Activated CD4-positive, alpha-beta T cell treated with anti-CD3 and anti-CD28 coated beads for 36 hours (primary cell): ENCODE data around the gene LMF2. TPM values are rescaled to one million over a fixed set of nuclear protein-coding genes. Genes with fewer than 3 reads are reported as not detected.

Experiments
- ATAC-seq: fragments of 200-7000 bp; cut with Tn5 transposase; one replicate; pipeline ENCODE4 v1.10.0; 2021; ENCODE audit warnings: mild to moderate bottlenecking, moderate library complexity
- CTCF ChIA-PET: fragments of 350-600 bp; sonication (Branson Sonifier 250); formaldehyde crosslinking; loops from one replicate; lab custom pipeline; 2021; ENCODE audit warnings: antibody characterized with exemption; lab: Charles Lee
- POLR2A ChIA-PET: fragments of 350-600 bp; sonication (Branson Sonifier 250); formaldehyde crosslinking; loops from one replicate; lab custom pipeline; 2021; ENCODE audit warnings: antibody characterized with exemption, inconsistent platforms; lab: Charles Lee
- DNase-seq: peaks from one replicate; pipeline ENCODE4 v3.0.0-alpha.2; 2020
- H3K27ac Mint-ChIP-seq: one replicate; pipeline ENCODE4 v1.8.0; 2021; ENCODE audit warnings: mixed read lengths
- H3K27me3 Mint-ChIP-seq: one replicate; pipeline ENCODE4 v1.8.0; 2021; ENCODE audit warnings: mixed read lengths
- H3K36me3 Mint-ChIP-seq: one replicate; pipeline ENCODE4 v1.8.0; 2021; ENCODE audit warnings: low read depth, mixed read lengths
- H3K4me1 Mint-ChIP-seq: one replicate; pipeline ENCODE4 v1.8.0; 2021; ENCODE audit warnings: mixed read lengths
- H3K4me3 Mint-ChIP-seq: one replicate; pipeline ENCODE4 v1.8.0; 2021; ENCODE audit warnings: mild to moderate bottlenecking, moderate library complexity, mixed read lengths
- H3K9me3 Mint-ChIP-seq: one replicate; pipeline ENCODE4 v1.8.0; 2021; ENCODE audit warnings: low read depth, mixed read lengths
- intact Hi-C, 2 experiments: fragments of 100-400 bp; cut with DNase I in 1 of 2; cut with micrococcal nuclease in 1 of 2; formaldehyde crosslinking; loops; one replicate each; pipeline versions ENCODE4 v1.14.2 to v1.15.1; 2022 to 2024; cut with DNase I, micrococcal nuclease
- total RNA-seq, 2 experiments: library from RNA; stranded (reverse); gene quantifications; one replicate each; pipeline ENCODE4 v1.2.3, GENCODE V29; 2021

LMF2 gene
- total RNA-seq, 2 experiments from 2014 or later = 46.8 to 49.4 TPM

GRCh38 chr22:50504369-50505211, 2.9 kb downstream of the LMF2 start:
- no peak overlapping the region for H3K4me3 Mint-ChIP-seq
- intact Hi-C loops = loop anchor here in 1 of 2 experiments (10.0 kb wide), 2 partner anchors 50 to 260 kb away; partner anchors contain the start of gene TUBGCP6
- DNase-seq = no peak
- no peaks in the 10 kb centered on the region for H3K27me3 Mint-ChIP-seq
- peaks cover 16% of the 10 kb centered on the region for H3K36me3 Mint-ChIP-seq
- peaks cover 9% of the 10 kb centered on the region for H3K4me1 Mint-ChIP-seq
- POLR2A ChIA-PET = no interaction called here
- CTCF ChIA-PET = no interaction called here
- ATAC-seq = no peak
- H3K27ac Mint-ChIP-seq = no peak overlapping the region
- H3K9me3 Mint-ChIP-seq = no peaks in the 10 kb centered on the region

- Mint-ChIP-seq H3K4me3 (no peak overlapping the region), H3K36me3 (peaks cover 8% of the 10 kb centered on the region), H3K9me3 (no peaks in the 10 kb centered on the region), H3K27ac (no peak overlapping the region), H3K27me3 (no peaks in the 10 kb centered on the region), H3K4me1 (peaks cover 2% of the 10 kb centered on the region)
- DNase-seq = peak; percentile 55
- ChIA-PET CTCF (interaction anchor here (0.7 kb wide), 1 partner anchor 332 kb away, joined by 3 read pairs; no protein-coding TSS in a partner anchor), POLR2A (no interaction called here)
- ATAC-seq = no peak
- intact Hi-C loops = loop anchor here in 1 of 2 experiments (10.0 kb wide), 2 partner anchors 49 to 259 kb away; partner anchors contain the start of gene TUBGCP6
These were observed 3.9 kb downstream of the LMF2 start for GRCh38 chr22:50503475-50504145.

DNA sequence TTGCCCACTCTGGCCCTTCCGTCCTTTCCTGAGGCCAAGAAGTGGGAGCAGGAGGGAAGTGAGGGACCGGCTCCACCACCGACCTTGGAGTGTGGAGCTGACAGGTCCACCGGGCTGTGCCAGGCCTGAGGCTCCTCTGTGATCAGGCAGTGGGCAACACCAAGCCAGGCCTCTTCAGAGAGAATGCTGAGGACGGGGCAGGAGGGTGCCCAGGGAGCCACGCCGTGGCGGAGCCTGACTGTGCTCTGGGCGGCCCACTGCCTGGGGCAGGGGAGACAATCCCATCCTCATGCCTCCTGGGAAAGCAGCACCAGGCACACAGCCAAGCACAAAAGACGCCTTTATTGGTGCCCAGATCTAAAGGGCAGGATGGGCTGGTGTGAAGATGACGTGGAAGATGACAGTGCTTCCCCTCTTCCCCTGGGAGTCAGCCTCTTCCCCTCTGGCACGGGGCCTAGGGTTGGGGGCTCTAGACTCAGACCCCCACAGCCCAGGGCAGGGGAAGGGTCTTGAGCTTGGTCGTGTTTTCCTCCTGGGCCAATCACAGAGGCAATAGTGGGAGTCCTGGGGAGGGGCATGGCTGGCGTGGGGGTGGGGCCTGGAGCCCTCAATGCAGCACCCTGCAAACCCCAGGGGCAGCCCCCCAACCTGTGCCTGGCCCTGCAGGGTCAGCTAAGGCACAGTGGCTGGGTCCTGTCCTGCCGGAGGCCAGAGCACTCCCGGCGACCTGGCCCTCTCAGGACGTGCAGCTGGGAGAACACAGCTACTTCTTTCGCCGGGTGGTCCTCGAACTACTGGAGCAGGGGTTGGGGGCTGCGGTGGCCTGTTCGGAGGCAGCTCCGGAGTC, 4.7 kb downstream of the LMF2 start:
- H3K4me3 Mint-ChIP-seq = no peak overlapping the region
- DNase-seq = no peak

DNA sequence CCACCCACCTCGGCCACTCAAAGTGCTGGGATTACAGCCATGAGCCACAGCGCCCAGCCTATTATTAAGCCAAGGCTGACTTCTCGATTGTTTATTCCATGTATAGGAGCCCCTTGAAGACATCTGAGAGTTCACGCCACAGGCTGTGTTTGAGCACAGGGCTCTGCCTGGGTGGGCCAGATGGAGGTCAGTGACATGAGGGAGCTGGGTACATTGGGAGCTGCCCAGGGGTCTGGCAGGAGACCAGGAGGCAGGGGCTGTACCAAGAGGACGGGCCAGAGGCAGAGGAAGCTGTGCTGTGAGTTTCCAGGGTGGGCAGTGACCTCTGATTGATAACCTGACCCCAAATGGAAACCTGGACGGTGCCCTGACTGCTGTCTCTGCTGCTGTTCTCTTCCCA, 5.4 kb downstream of the LMF2 start:
- POLR2A ChIA-PET = interaction anchor here (0.8 kb wide), 1 partner anchor 135 kb away, joined by 4 read pairs; no protein-coding TSS in a partner anchor
- DNase-seq (no peak), ATAC-seq (no peak)
- Mint-ChIP-seq H3K27me3 (no peaks in the 10 kb centered on the region), H3K36me3 (peaks cover 4% of the 10 kb centered on the region), H3K9me3 (no peaks in the 10 kb centered on the region), H3K4me3 (no peak overlapping the region), H3K4me1 (peaks cover 7% of the 10 kb centered on the region), H3K27ac (no peak overlapping the region)
- CTCF ChIA-PET = interaction anchor here (1.3 to 1.4 kb wide), 2 partner anchors 14 to 22 kb away, joined by 4 read pairs; no protein-coding TSS in a partner anchor
- intact Hi-C loops = loop anchor here in 1 of 2 experiments (10.0 kb wide), 2 partner anchors 47 to 257 kb away; partner anchors contain the start of gene TUBGCP6

More for the DNA sequence above, 4.7 kb downstream of the LMF2 start:
- no peak for ATAC-seq
- CTCF ChIA-PET = interaction anchor here (0.7 to 1.4 kb wide), 2 partner anchors 23 to 331 kb away, joined by 3 to 4 read pairs; no protein-coding TSS in a partner anchor
- no peaks in the 10 kb centered on the region for H3K9me3 Mint-ChIP-seq
- no peaks in the 10 kb centered on the region for H3K27me3 Mint-ChIP-seq
- peaks cover 6% of the 10 kb centered on the region for H3K36me3 Mint-ChIP-seq
- peaks cover 7% of the 10 kb centered on the region for H3K4me1 Mint-ChIP-seq
- intact Hi-C loops = loop anchor here in 1 of 2 experiments (10.0 kb wide), 2 partner anchors 48 to 258 kb away; partner anchors contain the start of gene TUBGCP6
- POLR2A ChIA-PET = interaction anchor here (0.8 kb wide), 1 partner anchor 134 kb away, joined by 4 read pairs; no protein-coding TSS in a partner anchor
- no peak overlapping the region for H3K27ac Mint-ChIP-seq

GRCh38 chr22:50500452-50500851, 7.0 kb downstream of the LMF2 start:
- intact Hi-C loops = loop anchor here (2.0 to 10.0 kb wide), 3 partner anchors 46 to 256 kb away; partner anchors contain the start of gene TUBGCP6 (in 1 of the 2)
- Mint-ChIP-seq H3K27ac (no peak overlapping the region), H3K4me1 (peaks cover 7% of the 10 kb centered on the region), H3K36me3 (peaks cover 4% of the 10 kb centered on the region), H3K27me3 (no peaks in the 10 kb centered on the region), H3K9me3 (no peaks in the 10 kb centered on the region), H3K4me3 (no peak overlapping the region)
- POLR2A ChIA-PET = no interaction called here
- CTCF ChIA-PET = no interaction called here
- ATAC-seq = no peak
- DNase-seq = no peak

- ATAC-seq (peak; percentile 96), DNase-seq (peak; percentile 78)
- intact Hi-C loops = loop anchor here in 1 of 2 experiments (1.0 to 5.0 kb wide), 3 partner anchors 46 to 122 kb away; no protein-coding TSS in a partner anchor
- peaks cover 7% of the 10 kb centered on the region for H3K4me1 Mint-ChIP-seq
- H3K4me3 Mint-ChIP-seq = no peak overlapping the region
- peaks cover 2% of the 10 kb centered on the region for H3K36me3 Mint-ChIP-seq
- ChIA-PET CTCF (interaction anchor here (0.6 to 2.4 kb wide), 18 partner anchors 9 to 256 kb away, joined by 3 to 12 read pairs (median 4); partner anchors contain the start of genes HDAC10, LMF2, NCAPH2 and SCO2), POLR2A (interaction anchor here (1.9 kb wide), 1 partner anchor 9 kb away, joined by 10 read pairs; the partner anchor contains the start of gene LMF2)
- no peak overlapping the region for H3K27ac Mint-ChIP-seq
- no peaks in the 10 kb centered on the region for H3K9me3 Mint-ChIP-seq
- no peaks in the 10 kb centered on the region for H3K27me3 Mint-ChIP-seq
These were observed 9.1 kb downstream of the LMF2 start for GRCh38 chr22:50498322-50498890.

GRCh38 chr22:50497093-50497492, 10.4 kb downstream of the LMF2 start:
- Mint-ChIP-seq H3K27me3 (no peaks in the 10 kb centered on the region), H3K36me3 (peaks cover 1% of the 10 kb centered on the region), H3K4me1 (peaks cover 7% of the 10 kb centered on the region), H3K4me3 (no peak overlapping the region), H3K27ac (no peak overlapping the region), H3K9me3 (no peaks in the 10 kb centered on the region)
- POLR2A ChIA-PET = interaction anchor here (0.7 kb wide), 2 partner anchors 28 to 579 kb away, joined by 3 to 4 read pairs; partner anchors contain the start of genes ALG12 and CRELD2
- ATAC-seq (no peak), DNase-seq (no peak)
- intact Hi-C loops = loop anchor here in 1 of 2 experiments (5.0 kb wide), 1 partner anchor 45 kb away; no protein-coding TSS in a partner anchor
- CTCF ChIA-PET = interaction anchor here (0.7 to 2.4 kb wide), 12 partner anchors 12 to 255 kb away, joined by 3 to 12 read pairs (median 4); partner anchors contain the start of gene SCO2

DNA sequence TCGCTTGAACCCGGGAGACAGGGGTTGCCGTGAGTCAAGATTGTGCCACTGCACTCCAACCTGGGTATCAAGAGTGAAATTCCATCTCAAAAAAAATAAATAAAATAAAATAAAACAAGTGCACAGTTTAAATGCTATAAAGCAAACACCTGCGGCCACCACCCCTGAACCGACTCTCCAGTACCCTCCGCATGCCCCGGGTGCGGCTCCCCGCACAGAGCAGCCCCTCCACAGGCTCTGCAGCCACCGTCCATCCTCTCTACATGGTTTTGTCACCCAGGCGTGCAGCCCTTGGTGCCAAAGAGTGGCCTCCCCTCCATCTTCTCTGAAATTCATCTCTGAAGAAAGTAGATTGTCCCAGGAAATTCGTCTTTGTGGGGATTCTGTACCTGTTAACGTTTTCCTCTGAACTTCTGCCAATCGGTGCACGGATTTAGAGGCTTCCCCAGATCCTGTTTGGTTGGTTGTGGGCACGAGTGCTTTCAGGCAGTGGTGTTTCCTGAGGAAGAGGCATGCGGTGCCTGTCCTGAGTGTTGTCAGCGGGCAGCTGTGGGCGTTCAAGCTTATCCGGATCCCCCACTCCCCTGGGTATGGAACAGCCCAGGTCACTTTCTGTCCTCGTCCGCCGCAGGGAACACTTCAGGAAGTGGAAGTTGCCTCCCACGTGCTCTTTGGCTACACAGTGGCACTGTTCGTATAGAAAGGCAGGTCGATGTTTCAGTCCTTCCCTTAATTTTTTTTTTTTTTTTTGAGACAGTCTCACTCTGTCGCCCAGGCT, 16.8 kb downstream of the LMF2 start:
- DNase-seq (peak; percentile 42), ATAC-seq (peak; percentile 38)
- Mint-ChIP-seq H3K4me1 (peaks cover 7% of the 10 kb centered on the region), H3K9me3 (no peaks in the 10 kb centered on the region), H3K27me3 (no peaks in the 10 kb centered on the region), H3K36me3 (no peaks in the 10 kb centered on the region), H3K27ac (no peak overlapping the region), H3K4me3 (no peak overlapping the region)
- POLR2A ChIA-PET = no interaction called here
- CTCF ChIA-PET = interaction anchor here (0.6 to 1.0 kb wide), 3 partner anchors 20 to 235 kb away, joined by 3 read pairs; no protein-coding TSS in a partner anchor
- intact Hi-C loops = no loop called here

DNA sequence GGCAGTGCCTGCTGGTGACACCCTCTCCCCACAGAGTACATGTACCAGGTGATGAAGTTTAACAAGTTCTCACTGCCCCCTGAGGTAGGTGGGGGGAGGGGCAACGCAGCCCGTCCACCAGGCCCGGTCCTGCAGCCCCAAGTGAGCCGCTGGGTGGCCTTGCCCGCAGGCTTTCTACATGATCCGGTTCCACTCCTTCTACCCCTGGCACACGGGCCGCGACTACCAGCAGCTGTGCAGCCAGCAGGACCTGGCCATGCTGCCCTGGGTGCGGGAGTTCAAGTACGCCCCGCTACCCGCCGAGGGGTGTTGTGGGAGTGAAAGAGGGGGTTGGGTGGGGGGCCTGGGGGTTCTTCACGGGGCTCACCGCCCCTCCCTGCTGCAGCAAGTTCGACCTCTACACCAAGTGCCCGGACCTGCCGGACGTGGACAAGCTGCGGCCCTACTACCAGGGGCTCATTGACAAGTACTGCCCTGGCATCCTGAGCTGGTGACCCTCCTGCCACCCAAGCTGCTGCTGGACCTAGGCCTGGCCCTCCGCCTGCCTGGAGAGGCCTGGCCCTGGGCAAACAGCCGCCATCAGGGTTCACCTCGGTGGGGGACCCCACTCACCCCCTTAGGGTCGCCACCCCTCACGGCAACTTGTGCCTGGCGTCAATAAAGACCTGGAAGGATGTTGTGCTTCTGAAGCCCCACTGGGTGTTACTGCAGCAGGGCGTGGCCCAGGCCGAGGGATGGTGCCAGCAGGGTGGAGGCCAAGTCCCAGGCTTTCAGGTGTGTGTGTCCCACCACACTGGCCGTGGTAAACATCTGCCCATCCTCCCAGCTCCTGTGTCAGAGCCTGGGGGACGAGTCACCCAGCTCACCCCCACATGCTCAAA, 17.9 kb downstream of the LMF2 start:
- POLR2A ChIA-PET = no interaction called here
- no peak overlapping the region for H3K4me3 Mint-ChIP-seq
- peaks cover 7% of the 10 kb centered on the region for H3K4me1 Mint-ChIP-seq
- ATAC-seq (no peak), DNase-seq (no peak)
- no peaks in the 10 kb centered on the region for H3K36me3 Mint-ChIP-seq
- H3K27me3 Mint-ChIP-seq = no peaks in the 10 kb centered on the region
- H3K27ac Mint-ChIP-seq = no peak overlapping the region
- no peaks in the 10 kb centered on the region for H3K9me3 Mint-ChIP-seq
- CTCF ChIA-PET = interaction anchor here (1.0 kb wide), 1 partner anchor 19 kb away, joined by 3 read pairs; no protein-coding TSS in a partner anchor
- intact Hi-C loops = no loop called here
